K562 (cell line): ENCODE data around the gene GARNL3. TPM values are rescaled to one million over a fixed set of nuclear protein-coding genes. Genes with fewer than 3 reads are reported as not detected.

Experiments
- CBFB ChIP-seq: sonication (generic); formaldehyde crosslinking; IDR thresholded peaks from 2 replicates; pipeline ENCODE4 v1.4.0; 2020; ENCODE audit warnings: mild to moderate bottlenecking, missing genetic modification reagents
- U2AF1 ChIP-seq: fragments of 200-400 bp; formaldehyde crosslinking; optimal IDR thresholded peaks from 2 replicates; pipeline ENCODE3; 2017; ENCODE audit warnings: mild to moderate bottlenecking, low read depth, low read length, moderate library complexity
- polyA plus RNA-seq, 8 experiments: library from polyadenylated mRNA; depleted of rRNA in 4 of 8; stranded (reverse) in 5 of 8; unstranded in 3 of 8; fragments of >200 nt; fragmentation: Nextera tagmentation in 2 of 8; fragmentation: Illumina TruSeq in 1 of 8; extraction: Ambion mirVana in 2 of 8; extraction: Trizol in 1 of 8; gene quantifications; 2 replicates each; pipeline versions ENCODE4 v1.2.1 to v1.2.3, GENCODE V29; 2011 to 2014; ENCODE audit warnings: inconsistent platforms in 1 of 8, missing spikeins in 1 of 8
- total RNA-seq, 7 experiments: library from RNA; depleted of rRNA in 6 of 7; stranded (reverse); fragments of >200 nt in 6 of 7; fragmentation: Illumina TruSeq in 2 of 7; extraction: Trizol in 2 of 7; gene quantifications; 2 replicates each; pipeline versions ENCODE4 v1.2.1 to v1.2.3, GENCODE V29; 2011 to 2021; ENCODE audit warnings: low replicate concordance in 1 of 7
- TF ChIP-seq, protein P1 (sequence below): fragments of 200-600 bp; sonication (generic); IDR thresholded peaks from one replicate; pipeline ENCODE4 v1.6.1; 2012; ENCODE audit warnings: mild to moderate bottlenecking, low read depth, low read length, inconsistent platforms

GARNL3 gene
- total and polyA plus RNA-seq, 9 of the 15 experiments (the other 6 are each of a cell fraction or from before 2014, with no cell fraction given): 0.35 to 2.7 (median 1.6) TPM

DNA sequence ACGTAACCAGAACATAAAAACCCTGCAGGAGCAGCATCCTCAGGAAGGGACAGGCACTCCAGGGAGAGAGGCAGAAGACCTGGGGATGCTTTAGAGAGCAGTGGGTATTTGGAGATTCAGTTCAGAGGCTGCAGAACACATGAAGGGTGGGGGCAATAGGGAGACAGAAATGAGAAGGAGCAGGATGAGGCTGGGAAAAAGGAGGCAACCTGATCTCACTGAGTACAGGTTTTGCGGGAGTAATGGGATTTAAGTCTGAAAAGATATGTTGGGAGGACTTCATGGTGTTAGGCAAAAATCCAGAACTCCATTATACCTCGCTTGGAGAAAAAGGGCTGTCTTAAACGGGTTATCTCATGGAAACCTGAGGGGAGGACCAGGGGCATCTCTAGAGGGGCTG, 41.3 kb upstream of the GARNL3 start (continued):
- TF ChIP-seq, protein P1, sequence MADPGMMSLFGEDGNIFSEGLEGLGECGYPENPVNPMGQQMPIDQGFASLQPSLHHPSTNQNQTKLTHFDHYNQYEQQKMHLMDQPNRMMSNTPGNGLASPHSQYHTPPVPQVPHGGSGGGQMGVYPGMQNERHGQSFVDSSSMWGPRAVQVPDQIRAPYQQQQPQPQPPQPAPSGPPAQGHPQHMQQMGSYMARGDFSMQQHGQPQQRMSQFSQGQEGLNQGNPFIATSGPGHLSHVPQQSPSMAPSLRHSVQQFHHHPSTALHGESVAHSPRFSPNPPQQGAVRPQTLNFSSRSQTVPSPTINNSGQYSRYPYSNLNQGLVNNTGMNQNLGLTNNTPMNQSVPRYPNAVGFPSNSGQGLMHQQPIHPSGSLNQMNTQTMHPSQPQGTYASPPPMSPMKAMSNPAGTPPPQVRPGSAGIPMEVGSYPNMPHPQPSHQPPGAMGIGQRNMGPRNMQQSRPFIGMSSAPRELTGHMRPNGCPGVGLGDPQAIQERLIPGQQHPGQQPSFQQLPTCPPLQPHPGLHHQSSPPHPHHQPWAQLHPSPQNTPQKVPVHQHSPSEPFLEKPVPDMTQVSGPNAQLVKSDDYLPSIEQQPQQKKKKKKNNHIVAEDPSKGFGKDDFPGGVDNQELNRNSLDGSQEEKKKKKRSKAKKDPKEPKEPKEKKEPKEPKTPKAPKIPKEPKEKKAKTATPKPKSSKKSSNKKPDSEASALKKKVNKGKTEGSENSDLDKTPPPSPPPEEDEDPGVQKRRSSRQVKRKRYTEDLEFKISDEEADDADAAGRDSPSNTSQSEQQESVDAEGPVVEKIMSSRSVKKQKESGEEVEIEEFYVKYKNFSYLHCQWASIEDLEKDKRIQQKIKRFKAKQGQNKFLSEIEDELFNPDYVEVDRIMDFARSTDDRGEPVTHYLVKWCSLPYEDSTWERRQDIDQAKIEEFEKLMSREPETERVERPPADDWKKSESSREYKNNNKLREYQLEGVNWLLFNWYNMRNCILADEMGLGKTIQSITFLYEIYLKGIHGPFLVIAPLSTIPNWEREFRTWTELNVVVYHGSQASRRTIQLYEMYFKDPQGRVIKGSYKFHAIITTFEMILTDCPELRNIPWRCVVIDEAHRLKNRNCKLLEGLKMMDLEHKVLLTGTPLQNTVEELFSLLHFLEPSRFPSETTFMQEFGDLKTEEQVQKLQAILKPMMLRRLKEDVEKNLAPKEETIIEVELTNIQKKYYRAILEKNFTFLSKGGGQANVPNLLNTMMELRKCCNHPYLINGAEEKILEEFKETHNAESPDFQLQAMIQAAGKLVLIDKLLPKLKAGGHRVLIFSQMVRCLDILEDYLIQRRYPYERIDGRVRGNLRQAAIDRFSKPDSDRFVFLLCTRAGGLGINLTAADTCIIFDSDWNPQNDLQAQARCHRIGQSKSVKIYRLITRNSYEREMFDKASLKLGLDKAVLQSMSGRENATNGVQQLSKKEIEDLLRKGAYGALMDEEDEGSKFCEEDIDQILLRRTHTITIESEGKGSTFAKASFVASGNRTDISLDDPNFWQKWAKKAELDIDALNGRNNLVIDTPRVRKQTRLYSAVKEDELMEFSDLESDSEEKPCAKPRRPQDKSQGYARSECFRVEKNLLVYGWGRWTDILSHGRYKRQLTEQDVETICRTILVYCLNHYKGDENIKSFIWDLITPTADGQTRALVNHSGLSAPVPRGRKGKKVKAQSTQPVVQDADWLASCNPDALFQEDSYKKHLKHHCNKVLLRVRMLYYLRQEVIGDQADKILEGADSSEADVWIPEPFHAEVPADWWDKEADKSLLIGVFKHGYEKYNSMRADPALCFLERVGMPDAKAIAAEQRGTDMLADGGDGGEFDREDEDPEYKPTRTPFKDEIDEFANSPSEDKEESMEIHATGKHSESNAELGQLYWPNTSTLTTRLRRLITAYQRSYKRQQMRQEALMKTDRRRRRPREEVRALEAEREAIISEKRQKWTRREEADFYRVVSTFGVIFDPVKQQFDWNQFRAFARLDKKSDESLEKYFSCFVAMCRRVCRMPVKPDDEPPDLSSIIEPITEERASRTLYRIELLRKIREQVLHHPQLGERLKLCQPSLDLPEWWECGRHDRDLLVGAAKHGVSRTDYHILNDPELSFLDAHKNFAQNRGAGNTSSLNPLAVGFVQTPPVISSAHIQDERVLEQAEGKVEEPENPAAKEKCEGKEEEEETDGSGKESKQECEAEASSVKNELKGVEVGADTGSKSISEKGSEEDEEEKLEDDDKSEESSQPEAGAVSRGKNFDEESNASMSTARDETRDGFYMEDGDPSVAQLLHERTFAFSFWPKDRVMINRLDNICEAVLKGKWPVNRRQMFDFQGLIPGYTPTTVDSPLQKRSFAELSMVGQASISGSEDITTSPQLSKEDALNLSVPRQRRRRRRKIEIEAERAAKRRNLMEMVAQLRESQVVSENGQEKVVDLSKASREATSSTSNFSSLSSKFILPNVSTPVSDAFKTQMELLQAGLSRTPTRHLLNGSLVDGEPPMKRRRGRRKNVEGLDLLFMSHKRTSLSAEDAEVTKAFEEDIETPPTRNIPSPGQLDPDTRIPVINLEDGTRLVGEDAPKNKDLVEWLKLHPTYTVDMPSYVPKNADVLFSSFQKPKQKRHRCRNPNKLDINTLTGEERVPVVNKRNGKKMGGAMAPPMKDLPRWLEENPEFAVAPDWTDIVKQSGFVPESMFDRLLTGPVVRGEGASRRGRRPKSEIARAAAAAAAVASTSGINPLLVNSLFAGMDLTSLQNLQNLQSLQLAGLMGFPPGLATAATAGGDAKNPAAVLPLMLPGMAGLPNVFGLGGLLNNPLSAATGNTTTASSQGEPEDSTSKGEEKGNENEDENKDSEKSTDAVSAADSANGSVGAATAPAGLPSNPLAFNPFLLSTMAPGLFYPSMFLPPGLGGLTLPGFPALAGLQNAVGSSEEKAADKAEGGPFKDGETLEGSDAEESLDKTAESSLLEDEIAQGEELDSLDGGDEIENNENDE: no peak
- no peak for TF ChIP-seq U2AF1
- no peak for TF ChIP-seq CBFB (CRISPR knock-in tag)
